HPDE6-E6E7 (cell line): ENCODE measurements around the gene ZNF609.

Source experiments
- DNase-seq: peaks from one replicate; pipeline ENCODE4 v3.0.0; 2011; ENCODE audit warnings: missing footprints; ENCODE audit errors: extremely low spot score

Gene ZNF609, protein sequence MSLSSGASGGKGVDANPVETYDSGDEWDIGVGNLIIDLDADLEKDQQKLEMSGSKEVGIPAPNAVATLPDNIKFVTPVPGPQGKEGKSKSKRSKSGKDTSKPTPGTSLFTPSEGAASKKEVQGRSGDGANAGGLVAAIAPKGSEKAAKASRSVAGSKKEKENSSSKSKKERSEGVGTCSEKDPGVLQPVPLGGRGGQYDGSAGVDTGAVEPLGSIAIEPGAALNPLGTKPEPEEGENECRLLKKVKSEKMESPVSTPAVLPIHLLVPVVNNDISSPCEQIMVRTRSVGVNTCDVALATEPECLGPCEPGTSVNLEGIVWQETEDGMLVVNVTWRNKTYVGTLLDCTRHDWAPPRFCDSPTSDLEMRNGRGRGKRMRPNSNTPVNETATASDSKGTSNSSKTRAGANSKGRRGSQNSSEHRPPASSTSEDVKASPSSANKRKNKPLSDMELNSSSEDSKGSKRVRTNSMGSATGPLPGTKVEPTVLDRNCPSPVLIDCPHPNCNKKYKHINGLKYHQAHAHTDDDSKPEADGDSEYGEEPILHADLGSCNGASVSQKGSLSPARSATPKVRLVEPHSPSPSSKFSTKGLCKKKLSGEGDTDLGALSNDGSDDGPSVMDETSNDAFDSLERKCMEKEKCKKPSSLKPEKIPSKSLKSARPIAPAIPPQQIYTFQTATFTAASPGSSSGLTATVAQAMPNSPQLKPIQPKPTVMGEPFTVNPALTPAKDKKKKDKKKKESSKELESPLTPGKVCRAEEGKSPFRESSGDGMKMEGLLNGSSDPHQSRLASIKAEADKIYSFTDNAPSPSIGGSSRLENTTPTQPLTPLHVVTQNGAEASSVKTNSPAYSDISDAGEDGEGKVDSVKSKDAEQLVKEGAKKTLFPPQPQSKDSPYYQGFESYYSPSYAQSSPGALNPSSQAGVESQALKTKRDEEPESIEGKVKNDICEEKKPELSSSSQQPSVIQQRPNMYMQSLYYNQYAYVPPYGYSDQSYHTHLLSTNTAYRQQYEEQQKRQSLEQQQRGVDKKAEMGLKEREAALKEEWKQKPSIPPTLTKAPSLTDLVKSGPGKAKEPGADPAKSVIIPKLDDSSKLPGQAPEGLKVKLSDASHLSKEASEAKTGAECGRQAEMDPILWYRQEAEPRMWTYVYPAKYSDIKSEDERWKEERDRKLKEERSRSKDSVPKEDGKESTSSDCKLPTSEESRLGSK (N-terminal part only)

GRCh38 chr15:64460206-64460723 lies at the start of gene ZNF609:
TSS of gene ZNF609 (plus strand) at chr15:64460578. CDS start at chr15:64499420, 38,842 bp downstream.
- DNase-seq = peak; percentile 98

GRCh38 chr15:64412216-64412615 lies 48.2 kb upstream of the ZNF609 start:
- DNase-seq = peak; percentile 66

DNA sequence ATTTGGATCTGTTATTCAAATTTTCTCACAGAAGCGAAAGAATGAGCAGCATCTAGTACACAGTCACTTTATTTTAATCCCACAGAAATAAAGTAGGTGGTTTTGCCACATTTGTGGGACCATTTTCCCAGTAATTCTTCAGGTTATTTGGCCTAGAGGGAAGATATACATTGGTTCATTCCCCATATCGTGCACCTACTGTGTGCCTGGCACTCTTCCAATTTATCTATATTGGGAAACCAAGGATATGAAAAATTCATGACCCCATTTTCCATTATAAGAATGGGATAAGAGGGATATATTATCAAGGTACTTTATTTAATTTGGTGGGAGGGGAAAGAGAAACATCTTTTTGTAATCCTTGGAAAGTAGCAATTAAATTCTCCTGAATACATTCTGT lies 37.7 kb upstream of the ZNF609 start:
- DNase-seq = no peak

DNA sequence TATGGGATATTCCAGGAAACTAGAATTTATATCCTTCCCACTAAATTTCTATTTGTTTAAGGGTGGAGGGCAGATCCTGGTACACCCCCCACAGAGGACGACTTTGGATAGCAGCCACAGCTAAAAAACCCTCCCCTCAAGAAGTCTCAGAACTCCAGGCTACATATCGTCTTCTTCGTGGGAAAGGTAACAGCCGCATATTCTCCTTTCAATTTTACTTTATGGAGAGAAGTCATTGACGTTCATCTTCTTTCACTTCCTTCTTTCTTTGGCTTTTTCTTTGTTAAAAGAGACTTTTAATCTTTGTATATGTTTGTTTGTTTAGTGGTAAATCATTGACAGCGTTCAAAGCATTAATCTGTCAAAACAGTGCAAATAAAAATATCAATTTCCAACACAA lies 36.4 kb upstream of the ZNF609 start:
- no peak for DNase-seq

DNA sequence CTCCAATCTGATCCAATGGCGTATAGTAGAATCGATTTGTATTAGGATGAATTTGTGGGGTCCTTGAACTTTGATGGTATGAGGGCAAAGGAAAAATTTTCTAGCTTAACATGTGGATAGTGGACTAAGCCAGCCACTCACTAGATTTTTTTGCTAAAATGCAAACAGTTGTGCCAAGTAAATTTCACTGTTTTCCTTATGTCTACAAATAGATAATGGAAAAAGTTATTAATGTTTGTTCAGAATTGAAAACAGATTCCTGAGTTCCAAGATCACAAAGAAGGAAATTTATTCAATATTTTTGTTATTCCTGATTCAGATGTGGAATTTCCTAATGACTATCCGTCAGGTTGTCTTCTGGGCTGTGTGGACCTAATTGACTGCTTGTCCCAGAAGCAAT lies 35.2 kb upstream of the ZNF609 start:
- DNase-seq = no peak

DNA sequence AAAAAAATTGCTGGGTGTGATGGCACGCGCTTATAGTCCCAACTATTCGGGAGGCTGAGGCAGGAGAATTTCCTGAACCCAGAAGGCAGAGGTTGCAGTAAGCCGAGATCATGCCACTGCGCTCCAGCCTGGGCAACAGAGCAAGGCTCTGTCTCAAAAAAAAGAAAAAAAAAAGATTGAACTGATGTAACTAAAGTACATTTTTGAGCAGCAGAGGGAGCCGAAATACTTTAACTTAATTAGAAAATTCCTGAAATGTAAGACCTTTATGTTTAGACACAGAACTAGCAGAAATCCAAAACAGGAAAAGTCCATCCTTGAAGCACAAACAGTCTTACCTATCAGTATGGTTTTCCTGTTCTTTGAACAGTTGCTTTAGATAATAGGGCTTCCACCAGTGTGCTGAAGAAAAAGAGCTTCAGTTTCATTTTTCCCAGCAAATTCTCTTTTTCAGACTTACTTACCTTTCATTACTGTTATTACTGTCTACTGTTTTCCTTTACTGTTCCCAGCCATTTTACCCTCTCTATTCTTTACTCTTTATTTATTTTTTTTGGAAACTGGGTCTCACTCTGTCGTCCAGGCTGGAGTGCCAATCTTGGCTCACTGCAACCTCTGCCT lies 33.4 kb upstream of the ZNF609 start:
- no peak for DNase-seq

- no peak for DNase-seq
These were observed 30.9 kb upstream of the ZNF609 start for GRCh38 chr15:64429448-64429847.

DNA sequence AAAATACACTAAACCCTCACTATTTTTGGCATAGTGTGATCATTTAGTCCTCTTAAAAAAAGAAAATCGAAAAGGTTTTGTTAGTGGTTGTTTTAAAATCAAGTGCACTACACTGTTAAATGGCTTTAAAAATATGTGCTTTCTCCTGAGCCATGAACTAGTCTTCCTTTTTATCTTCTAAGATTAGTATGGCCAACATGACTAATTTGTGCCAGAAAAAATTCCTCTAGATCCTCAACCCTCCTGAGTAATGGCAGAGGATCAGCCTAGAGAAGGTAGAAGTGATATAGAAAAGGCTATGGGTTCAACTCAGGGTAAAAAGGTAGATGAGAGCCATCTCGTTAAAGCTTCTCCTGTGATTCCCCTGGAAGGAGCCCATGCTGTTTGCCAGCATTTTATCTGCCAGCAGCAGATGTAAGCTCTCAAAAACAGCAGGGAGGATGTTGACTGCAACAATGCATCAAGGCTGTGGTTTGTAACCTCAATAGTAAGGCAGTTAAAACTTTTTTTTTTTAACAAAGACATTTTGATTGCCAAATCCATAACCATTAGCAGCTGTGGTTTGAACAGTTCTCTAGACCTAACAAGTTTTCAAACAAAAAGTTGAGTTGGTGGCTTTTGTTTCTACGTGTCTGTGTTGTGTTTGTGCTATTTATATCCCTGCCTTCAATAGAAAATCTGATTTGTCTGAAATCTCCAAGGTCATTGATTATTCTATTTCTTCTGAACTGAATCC lies 30.2 kb upstream of the ZNF609 start:
- no peak for DNase-seq

GRCh38 chr15:64437982-64438381 lies 22.4 kb upstream of the ZNF609 start:
- DNase-seq = no peak

- no peak for DNase-seq
These were observed 21.5 kb upstream of the ZNF609 start for GRCh38 chr15:64438653-64439447.

GRCh38 chr15:64441852-64442251 lies 18.5 kb upstream of the ZNF609 start:
- no peak for DNase-seq

DNA sequence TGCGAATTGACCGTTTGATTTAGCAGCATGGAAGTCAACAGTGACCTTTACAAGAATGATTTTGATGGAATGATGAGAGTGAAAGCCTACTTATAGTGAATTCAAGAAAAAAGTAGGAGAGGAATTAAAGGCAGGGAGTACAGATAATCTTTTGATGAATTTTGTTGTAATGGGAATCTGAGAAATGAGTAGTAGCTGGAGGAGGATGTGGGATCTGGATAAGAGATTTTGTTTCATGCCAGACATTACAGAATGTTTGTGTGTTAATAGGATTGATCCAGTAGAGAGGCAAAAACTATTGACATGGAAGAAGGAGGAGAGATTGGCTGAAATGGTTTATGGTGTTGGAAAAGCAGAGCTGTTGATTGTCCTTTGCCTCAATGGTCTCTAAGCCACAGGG lies 17.4 kb upstream of the ZNF609 start:
- no peak for DNase-seq

DNA sequence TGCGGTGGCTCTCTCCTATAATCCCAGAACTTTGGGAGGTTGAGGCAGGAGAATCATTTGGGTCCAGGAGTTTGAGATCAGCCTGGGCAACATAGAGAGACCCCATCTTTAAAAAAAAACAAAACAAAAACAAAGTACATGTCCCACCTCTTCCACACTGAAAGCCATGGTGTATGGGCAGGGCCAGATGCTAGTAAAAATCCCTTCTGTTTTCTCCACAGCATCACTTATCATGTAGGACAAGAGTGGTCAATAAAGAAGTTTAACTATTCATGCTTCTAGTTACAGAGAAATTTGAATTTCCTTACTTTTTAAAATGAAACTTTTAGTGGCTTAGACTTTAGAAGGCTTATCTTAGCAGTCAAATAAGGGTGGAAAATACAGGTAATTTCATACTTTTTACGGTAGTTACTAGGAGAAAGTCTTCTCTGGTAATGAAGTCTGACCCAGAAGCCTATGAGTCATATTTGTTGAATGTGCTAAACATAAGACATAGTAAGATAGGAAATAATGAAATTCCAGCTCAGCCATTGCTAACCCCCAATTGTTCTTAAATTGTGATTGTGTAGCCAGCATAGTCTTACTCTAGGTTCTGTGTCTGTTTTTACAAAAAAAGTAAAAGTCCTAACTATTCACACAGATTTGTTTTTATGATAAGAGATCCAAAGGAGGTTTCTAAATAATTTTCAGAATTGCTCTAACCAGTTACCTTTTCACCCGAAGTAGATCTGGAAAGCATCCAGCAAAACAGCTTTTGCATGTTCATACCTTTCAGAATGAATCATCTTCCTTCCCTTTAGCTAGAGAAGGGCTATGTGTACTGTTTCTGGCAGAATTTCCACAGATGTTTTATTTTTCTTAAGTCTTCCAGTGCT lies 16.4 kb upstream of the ZNF609 start:
- peak; percentile 85 for DNase-seq

- no peak for DNase-seq
These were observed 15.5 kb upstream of the ZNF609 start for GRCh38 chr15:64444836-64445235.

DNA sequence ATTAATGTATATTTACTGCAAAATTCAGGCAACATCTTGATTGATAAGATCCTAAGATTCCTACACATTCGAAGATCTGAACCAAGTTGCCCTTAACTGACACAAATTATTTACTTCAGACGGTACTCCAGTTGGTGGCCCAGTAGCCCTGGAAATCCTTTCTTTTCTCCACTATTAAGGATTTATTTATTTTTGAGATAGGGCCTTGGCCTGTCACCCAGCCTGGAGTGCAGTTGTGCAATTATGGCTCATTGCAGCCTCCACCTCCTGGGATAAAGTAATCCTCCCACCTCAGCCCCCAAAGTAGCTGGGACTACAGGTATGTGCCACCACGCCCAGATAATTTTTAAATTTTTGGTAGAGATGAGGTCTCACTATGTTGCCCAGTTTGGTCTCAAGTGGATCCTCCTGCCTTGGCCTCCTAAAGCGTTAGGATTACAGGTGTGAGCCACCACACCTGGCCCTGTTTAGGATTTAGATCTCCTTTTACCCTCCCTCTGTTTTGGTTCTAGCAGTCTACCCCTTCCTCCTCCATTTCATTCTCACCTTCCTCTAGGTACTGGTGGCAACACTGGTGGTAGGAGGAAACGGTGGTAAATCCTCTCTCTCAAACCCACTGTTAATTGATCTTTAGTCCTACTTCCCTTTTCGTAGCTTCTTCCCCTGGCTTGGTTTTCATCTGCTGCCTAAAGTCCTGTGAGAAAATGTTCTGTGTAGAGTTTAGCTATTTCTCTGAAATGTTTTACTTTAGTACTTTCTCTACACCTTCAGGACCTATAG lies 12.7 kb upstream of the ZNF609 start:
- DNase-seq = no peak

DNA sequence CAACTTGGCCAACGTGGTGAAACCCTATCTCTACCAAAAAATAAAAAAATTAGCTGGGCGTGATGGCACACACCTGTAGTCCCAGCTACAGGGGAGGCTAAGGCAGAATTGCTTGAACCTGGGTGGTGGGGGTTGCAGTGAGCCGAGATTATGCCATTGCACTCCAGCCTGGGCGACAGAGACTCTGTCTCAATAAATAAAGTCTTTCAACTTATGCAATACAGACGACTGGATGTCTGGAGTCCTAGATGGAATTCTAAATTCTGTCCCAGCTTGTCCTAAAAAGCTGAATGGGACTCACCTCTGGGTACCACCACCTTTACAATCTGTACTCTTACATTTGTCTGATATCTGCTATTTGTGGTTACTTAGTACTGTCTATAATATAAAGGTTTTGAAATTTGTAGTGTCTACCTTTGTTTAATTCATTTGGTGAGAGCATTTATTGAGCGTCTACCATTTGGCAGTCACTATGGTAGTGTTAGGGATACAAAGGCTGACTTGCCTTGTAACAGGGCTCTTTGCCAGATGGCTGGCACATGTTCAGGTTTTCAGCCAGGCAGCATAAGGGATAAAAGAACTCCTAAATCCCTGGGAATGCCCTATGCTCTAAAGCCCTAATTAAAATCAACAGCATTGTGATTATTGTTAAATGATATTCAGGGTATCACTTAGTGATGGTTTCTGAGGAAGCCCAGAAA lies 7.2 kb upstream of the ZNF609 start:
- no peak for DNase-seq

DNA sequence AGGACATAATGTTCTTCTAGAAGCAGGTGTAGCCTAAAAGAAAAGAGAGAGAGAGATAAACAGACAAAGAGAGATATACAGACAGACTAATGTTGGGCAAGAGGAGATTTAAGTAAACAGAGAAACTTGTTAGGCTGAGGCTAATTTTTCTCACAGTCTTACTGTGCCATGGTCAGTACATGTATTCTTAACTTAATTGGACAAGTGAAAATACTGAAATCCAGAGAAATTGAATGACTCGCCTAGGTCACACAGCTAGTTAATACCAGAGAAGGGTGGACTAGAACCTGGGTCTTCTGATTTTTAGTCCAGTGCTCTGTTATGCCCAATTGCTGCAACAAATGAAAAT lies 6.7 kb upstream of the ZNF609 start:
- DNase-seq = no peak

GRCh38 chr15:64454282-64454681 lies 6.1 kb upstream of the ZNF609 start:
- DNase-seq = no peak
